Left lung (tissue), 10 donors: ENCODE measurements around the gene EPS8. TPM values are rescaled to one million over a fixed set of nuclear protein-coding genes. Genes with fewer than 3 reads are reported as not detected.
A peak's percentile ranks its signal among the peaks of the same experiment; 100 is the strongest.

Experiments used
- ATAC-seq: fragments of 200-7000 bp; cut with Tn5 transposase; one replicate; pipeline ENCODE4 v1.9.1; 2020; ENCODE audit warnings: moderate library complexity
- DNase-seq, 4 donors: peaks; one replicate each; pipeline ENCODE4 v3.0.0-alpha.2; 2013 to 2020
- H3K27ac ChIP-seq, 2 donors: fragments of 200-600 bp; sonication (generic) in 1 of 2; one replicate each; pipeline versions ENCODE4 v1.5.0 to v1.8.0; 2020 to 2021
- H3K27me3 ChIP-seq, 2 donors: fragments of 200-600 bp; sonication (generic) in 1 of 2; one replicate each; pipeline versions ENCODE4 v1.5.0 to v1.8.0; 2020 to 2021
- H3K36me3 ChIP-seq, 2 donors: fragments of 200-600 bp; sonication (generic) in 1 of 2; one replicate each; pipeline versions ENCODE4 v1.5.0 to v1.8.0; 2020 to 2021
- H3K4me1 ChIP-seq, 2 donors: fragments of 200-600 bp; one replicate each; pipeline ENCODE4 v1.8.0; 2021
- H3K4me3 ChIP-seq, 2 donors: fragments of 200-600 bp; sonication (generic) in 1 of 2; one replicate each; pipeline versions ENCODE4 v1.5.0 to v1.8.0; 2020 to 2021; ENCODE audit warnings: mild to moderate bottlenecking in 1 of 2
- H3K9me3 ChIP-seq, 2 donors: fragments of 200-600 bp; sonication (generic) in 1 of 2; one replicate each; pipeline versions ENCODE4 v1.5.0 to v1.8.0; 2020 to 2021
- CTCF ChIP-seq, 2 donors: fragments of 200-600 bp; sonication (generic) in 1 of 2; IDR thresholded peaks; one replicate each; pipeline versions ENCODE4 v1.5.0 to v1.8.0; 2021; ENCODE audit warnings: antibody characterized with exemption in 2 of 2
- intact Hi-C, 2 donors: fragments of 100-400 bp; cut with DNase I; formaldehyde crosslinking; loops; one replicate each; pipeline versions ENCODE4 v1.11.2 to v1.14.2; 2022
- polyA plus RNA-seq, 6 donors: library from polyadenylated mRNA; unstranded; fragments of 120-200 nt; gene quantifications; one replicate each; pipeline ENCODE4 v1.2.1, GENCODE V29; 2013; ENCODE audit not compliant: insufficient read length in 6 of 6
- total RNA-seq, 2 donors: library from RNA; stranded (reverse); fragmentation: NEBNext Ultra II Directional; extraction: Animal tissue kit (Norgen Biotek cat#: 25700); gene quantifications; one replicate each; pipeline ENCODE4 v1.2.1, GENCODE V29; 2021
- donor health status: DM: no; HTN: yes; CAD: no.
- donor health status: DM: no; HTN: no; CAD: no.

The EPS8 gene
- total and polyA plus RNA-seq, 8 donors = 29.0 to 64.8 (median 42.6) TPM

- Histone ChIP-seq H3K4me1 (peaks cover 8 to 18% of the 10 kb centered on the region in 2 donors), H3K4me3 (no peak overlapping the region), H3K27me3 (no peaks in the 10 kb centered on the region), H3K9me3 (no peaks in the 10 kb centered on the region), H3K36me3 (no peaks in the 10 kb centered on the region), H3K27ac (peak overlapping the region; percentile 20 to 57)
- DNase-seq = no peak
- ATAC-seq = no peak
- intact Hi-C loops = no loop called here
- no peak for TF ChIP-seq CTCF (IDR thresholded peaks at IDR 0.05)
These were observed 74.9 kb downstream of the EPS8 start for GRCh38 chr12:15714256-15714655.

GRCh38 chr12:15712823-15713660 is 76.1 kb downstream of the EPS8 start:
- Histone ChIP-seq H3K27ac (peak overlapping the region; percentile 57 to 82), H3K27me3 (no peaks in the 10 kb centered on the region), H3K9me3 (no peaks in the 10 kb centered on the region), H3K4me3 (no peak overlapping the region), H3K4me1 (peaks cover 3 to 12% of the 10 kb centered on the region in 2 donors), H3K36me3 (no peaks in the 10 kb centered on the region)
- peak; percentile 92 for ATAC-seq
- TF ChIP-seq CTCF (IDR thresholded peaks at IDR 0.05) = no peak
- DNase-seq = peak in 3 of 4 donors; percentile 18 to 68 (median 51)
- intact Hi-C loops = no loop called here

GRCh38 chr12:15712160-15712559 is 77.0 kb downstream of the EPS8 start:
- DNase-seq (no peak), ATAC-seq (no peak)
- Histone ChIP-seq H3K4me3 (no peak overlapping the region), H3K4me1 (peaks cover 0 to 11% of the 10 kb centered on the region in 2 donors), H3K27me3 (no peaks in the 10 kb centered on the region), H3K36me3 (no peaks in the 10 kb centered on the region), H3K27ac (peak overlapping the region; percentile 48 to 82), H3K9me3 (no peaks in the 10 kb centered on the region)
- TF ChIP-seq CTCF (IDR thresholded peaks at IDR 0.05) = no peak
- intact Hi-C loops = no loop called here

GRCh38 chr12:15710860-15711510 is 78.2 kb downstream of the EPS8 start:
- Histone ChIP-seq H3K4me3 (no peak overlapping the region), H3K36me3 (no peaks in the 10 kb centered on the region), H3K4me1 (peaks cover 3 to 6% of the 10 kb centered on the region in 2 donors), H3K27me3 (no peaks in the 10 kb centered on the region), H3K27ac (peak overlapping the region; percentile 18 to 49), H3K9me3 (no peaks in the 10 kb centered on the region)
- intact Hi-C loops = no loop called here
- no peak for TF ChIP-seq CTCF (IDR thresholded peaks at IDR 0.05)
- ATAC-seq = no peak
- no peak for DNase-seq

- Histone ChIP-seq H3K27me3 (no peaks in the 10 kb centered on the region), H3K4me3 (no peak overlapping the region), H3K4me1 (peaks cover 4 to 6% of the 10 kb centered on the region in 2 donors), H3K9me3 (no peaks in the 10 kb centered on the region), H3K27ac (no peak overlapping the region), H3K36me3 (no peaks in the 10 kb centered on the region)
- intact Hi-C loops = no loop called here
- no peak for DNase-seq
- TF ChIP-seq CTCF (IDR thresholded peaks at IDR 0.05) = no peak
- ATAC-seq = no peak
These were observed 79.6 kb downstream of the EPS8 start for GRCh38 chr12:15709551-15709950.
